Measurements from ENCODE around the gene NUAK1. TPM values are rescaled to one million over a fixed set of nuclear protein-coding genes. Genes with fewer than 3 reads are reported as not detected.

The NUAK1 gene
- polyA plus RNA-seq, 3 donors, result 9.6 to 10.9 (median 10.1) TPM

GRCh38 chr12:106119301-106119700, 19.5 kb downstream of the NUAK1 start:
- no peak for DNase-seq (ENCODE audit: extremely low read depth in 1 of 11, low read depth in 9 of 11, low spot score in 4 of 11)

DNA sequence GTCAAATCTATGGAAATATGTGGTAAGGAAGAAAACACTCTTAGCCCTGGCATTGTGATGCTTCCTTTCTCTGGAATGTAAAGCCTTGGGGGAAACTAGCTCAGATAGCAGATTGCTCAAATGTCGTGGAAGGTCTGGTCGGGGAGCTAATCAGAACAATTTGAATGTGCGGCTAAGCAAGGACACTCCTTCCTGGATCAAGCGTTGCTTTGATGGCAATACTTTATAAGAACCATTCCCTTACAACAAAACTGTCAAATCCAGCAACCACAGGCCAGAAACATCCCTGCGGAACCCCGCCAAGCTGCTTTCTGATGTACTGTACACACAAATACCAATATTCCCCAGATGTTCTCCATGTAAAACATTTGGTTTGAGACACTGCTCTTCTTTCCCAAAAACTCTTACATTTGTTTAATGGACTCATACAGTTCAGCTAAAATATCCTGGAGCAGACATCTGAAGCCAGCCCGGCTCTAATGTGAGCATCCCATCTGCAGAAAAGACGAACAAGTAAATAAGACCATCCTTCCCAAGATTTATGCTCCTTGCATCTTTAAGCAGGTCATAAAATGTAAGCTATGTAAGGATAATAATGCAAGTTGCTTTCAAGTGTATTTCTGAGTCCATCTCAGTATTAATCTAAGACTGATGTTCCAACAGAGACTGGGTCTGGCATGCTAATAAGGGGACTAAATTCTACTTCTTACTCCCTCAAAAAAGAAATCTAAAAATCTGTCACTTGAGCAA, 20.2 kb downstream of the NUAK1 start:
- no peak for DNase-seq (ENCODE audit: extremely low read depth in 1 of 11, low read depth in 9 of 11, low spot score in 4 of 11)

DNA sequence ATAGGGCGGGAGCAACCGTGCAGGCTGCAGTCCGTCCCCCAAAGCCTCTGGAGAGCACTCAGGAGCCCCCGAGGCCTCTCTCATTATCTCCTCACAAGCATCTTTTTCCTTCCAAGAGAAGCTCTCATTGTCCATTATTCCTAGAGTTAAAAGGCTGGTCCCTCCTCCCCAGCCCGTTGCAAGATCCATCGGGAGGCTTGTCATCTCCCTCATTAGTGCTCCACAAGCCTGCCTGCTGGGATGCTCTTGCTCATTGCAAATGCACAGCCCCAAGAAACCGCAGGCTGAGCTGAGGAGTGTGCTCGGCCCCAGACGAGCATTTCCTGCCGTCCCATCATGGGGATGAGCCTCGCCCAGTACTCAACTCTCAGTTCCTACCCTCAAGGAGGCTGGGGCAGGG, 23.3 kb downstream of the NUAK1 start:
- DNase-seq (ENCODE audit: extremely low read depth in 1 of 11, low read depth in 9 of 11, low spot score in 4 of 11), result no peak

- DNase-seq (ENCODE audit: extremely low read depth in 1 of 11, low read depth in 9 of 11, low spot score in 4 of 11), result no peak
Measured at GRCh38 chr12:106114447-106115068, 24.2 kb downstream of the NUAK1 start.

- DNase-seq (ENCODE audit: extremely low read depth in 1 of 11, low read depth in 9 of 11, low spot score in 4 of 11), result no peak
Measured at GRCh38 chr12:106113824-106114446, 24.8 kb downstream of the NUAK1 start.

DNA sequence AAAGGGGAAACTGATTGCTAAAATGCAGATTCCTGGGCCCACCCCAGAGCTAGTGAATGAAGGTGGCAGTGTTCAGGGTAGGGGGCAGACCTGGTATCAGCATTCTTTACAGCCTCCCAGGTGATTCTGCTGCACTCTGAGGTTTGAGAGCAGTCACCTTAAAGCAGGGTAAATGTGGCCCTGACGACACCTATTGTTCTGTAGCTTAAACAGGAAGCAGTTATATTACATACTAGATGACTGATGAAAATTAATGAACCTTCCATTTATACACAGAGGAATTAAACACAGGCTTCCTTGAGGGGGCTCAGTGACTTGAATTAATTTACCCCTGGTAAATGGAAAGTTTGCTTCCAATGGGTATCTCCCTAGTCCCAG, 25.3 kb downstream of the NUAK1 start:
- DNase-seq (ENCODE audit: extremely low read depth in 1 of 11, low read depth in 9 of 11, low spot score in 4 of 11), result no peak

DNA sequence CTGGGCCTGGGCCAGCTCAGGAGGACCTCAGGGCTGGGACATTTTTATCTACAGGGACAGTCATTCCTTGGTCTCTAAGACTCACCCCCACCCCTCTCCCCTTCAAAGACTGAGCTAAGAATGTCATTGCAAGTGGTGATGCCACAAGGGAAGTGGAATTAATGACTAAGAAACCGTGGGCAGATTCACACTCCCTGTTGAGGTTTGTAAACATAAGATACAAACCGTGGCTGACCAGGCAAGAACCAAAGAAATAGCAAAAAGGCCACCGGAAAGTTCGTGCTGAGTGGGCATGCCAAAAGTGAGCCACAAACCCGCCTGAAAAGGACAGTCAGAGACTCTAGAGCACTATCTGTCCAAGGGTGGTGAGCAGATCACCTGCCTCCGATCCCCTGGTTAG, 25.7 kb downstream of the NUAK1 start:
- no peak for DNase-seq (ENCODE audit: extremely low read depth in 1 of 11, low read depth in 9 of 11, low spot score in 4 of 11)

DNA sequence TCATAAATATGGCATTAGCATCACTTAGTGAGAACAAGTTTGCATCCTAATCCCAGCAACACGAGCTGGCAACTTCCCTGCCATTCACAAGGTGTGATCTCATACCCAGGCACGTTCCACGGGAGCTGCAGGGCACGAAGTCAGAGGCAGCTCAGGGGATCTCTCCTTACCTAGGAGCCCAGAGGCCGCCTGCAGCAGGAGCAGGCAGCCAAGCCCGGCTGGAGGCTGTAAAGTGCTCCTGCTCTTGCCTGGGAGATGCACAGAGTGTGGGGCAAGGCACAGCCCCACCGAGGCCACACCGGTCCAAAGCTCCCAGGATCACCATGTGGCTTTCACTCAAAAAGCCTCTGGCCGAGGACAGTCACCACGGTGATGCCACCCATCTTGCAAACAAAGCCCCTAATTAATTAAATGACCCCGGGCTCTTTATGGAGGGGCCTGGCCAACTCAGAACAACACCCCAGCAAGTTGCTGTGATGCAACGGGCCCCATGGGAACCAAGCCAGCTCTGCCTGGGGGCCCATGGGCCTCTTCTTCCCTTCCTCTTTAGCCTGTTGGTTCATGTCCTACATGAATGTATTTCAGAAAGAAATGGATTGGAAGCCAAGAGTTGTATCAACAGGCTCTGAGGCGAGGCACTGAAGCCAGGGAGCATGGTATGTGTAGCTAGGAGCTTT, 26.5 kb downstream of the NUAK1 start:
- no peak for DNase-seq (ENCODE audit: extremely low read depth in 1 of 11, low read depth in 9 of 11, low spot score in 4 of 11)

- no peak for DNase-seq (ENCODE audit: extremely low read depth in 1 of 11, low read depth in 9 of 11, low spot score in 4 of 11)
Measured at GRCh38 chr12:106110626-106111300, 28.0 kb downstream of the NUAK1 start.

DNA sequence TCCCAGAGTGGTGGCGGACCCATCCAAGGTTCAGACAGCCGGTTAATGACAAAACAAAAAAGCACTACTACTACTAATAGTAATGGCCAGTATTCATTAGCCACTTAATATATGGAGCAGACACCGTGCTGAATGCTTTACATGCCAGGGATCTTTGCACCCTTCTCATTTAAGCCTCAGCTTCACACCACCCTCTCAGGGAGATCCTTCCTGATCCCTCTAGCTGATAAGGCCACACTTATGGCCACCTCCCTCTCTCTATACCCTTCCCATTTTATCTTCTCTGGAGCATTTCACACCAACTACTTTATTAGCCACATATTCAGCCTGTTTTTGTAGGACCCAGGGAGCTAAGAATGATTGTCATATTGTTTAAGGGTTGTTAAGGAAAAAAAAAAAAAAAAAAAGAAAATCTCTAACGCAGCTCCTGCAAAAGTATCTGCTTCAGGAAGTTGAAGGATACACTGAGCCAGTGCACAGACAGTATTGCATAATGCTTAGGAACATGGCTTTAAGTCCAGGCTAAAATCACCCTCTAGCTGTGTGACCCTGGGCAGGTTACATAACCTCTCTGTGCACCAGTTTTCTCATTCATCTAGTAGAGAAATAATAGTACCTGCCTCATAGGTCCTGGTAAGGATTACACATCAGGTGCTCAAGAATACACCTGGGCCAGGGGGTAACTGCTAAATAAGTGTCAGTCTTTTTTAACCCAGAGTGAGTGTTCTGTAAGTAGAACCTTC, 29.4 kb downstream of the NUAK1 start:
- DNase-seq (ENCODE audit: extremely low read depth in 1 of 11, low read depth in 9 of 11, low spot score in 4 of 11), result no peak

GRCh38 chr12:106108185-106108835, 30.4 kb downstream of the NUAK1 start:
- no peak for DNase-seq (ENCODE audit: extremely low read depth in 1 of 11, low read depth in 9 of 11, low spot score in 4 of 11)

DNA sequence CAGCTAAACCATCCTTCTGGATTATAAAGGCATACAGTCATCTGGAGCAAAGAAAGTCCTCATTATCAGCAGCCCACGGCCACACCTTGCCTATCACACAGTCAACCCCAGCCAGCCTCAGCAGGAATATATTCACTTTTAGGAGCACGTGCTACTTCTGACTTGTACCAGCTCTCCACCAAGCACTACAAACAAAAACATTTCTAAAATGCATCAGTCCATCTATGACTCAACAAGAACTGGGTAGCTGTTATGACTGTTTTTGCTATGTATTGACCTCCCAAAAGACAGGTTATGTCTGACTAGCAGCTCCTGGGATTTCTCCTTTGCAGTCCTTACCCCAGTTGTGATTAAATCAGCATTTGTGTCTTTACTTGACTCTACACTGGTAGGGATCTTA, 31.2 kb downstream of the NUAK1 start:
- DNase-seq (ENCODE audit: extremely low read depth in 1 of 11, low read depth in 9 of 11, low spot score in 4 of 11), result no peak

DNA sequence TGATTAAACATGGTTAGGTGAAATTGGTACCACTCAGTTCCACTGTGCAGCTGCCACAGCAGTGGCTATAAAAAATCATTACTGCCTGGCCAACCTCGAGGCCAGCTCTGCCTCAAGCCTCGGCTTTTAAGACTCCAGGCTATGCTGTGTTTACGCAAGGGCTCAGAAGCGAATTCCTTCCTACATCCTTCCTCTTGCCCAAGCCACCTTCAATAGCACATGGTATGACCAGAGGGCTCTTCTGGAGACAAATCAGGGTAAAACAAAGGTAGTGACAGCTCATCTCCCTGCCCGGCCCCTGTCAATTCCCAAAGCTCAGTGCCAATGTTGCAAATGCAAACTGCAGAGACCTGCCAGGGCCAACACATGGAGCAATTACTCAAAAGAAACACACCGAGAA, 31.9 kb downstream of the NUAK1 start:
- DNase-seq (ENCODE audit: extremely low read depth in 1 of 11, low read depth in 9 of 11, low spot score in 4 of 11), result no peak

DNA sequence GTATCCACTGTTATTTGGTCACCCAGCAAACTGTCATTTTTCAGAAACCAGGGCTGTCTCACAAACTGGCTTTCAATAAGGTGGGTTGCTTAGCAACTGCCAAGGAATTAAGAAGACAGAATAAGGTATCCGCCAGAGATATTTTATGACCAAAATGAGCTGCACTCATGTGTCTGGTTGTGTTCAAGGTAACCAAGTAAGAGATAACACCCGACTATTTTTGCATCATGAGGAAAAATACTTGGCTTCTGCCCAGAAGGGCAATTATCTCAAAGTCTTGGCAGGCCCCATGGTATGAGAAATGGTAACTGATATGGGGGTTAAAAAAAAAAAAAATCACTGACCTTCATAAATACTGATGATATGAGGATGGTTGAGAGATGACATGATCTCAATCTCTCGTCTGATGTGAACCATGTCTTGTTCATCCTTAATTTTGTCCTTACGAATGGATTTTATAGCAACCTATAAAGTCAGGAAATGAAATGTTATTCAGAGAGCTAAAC, 32.6 kb downstream of the NUAK1 start:
- DNase-seq (ENCODE audit: extremely low read depth in 1 of 11, low read depth in 9 of 11, low spot score in 4 of 11), result no peak

DNA sequence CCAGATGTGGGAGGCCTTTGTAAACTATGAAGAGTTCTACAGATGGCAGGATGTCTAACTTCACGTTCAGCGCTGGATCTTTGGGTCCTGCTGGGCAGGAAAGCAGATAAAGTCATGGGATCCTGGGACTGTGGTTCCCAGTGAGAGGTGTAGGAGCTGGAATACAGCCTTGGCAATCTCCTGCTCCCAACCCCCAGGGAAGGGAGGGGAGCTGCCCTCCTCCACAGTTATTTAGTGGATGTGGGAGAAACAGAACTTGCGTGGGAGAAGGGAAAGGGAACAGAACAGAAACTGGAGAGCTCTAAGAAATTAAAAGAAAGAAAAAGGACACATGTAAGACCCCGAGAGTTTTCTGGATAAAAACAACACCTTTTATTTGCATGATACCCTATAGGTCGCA, 37.0 kb downstream of the NUAK1 start:
- no peak for DNase-seq (ENCODE audit: extremely low read depth in 1 of 11, low read depth in 9 of 11, low spot score in 4 of 11)

DNA sequence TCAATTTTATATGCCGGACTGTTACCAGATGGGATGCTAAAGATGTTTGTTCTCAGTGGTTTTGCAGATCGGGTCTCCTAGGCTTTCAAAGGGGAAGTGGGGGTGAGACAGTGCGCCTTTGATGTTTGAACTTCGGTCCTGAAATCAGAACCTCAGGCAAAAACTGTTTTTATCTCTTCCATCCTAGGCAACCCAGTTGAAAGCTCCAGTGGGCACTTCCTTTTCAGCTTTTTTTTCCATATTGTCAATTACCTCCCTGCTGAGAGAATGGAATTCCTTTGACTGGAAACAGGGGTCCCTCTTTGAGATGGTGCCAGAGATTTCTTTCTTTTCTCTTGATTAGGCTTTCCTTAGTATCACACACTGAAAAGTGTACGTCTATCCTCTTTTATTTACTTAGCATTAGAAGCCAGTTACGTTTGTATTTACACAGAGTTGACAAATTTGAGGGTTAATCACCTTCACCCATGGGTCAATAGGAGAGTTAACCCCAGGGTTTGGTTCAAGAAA, 40.0 kb downstream of the NUAK1 start:
- no peak for DNase-seq (ENCODE audit: extremely low read depth in 1 of 11, low read depth in 9 of 11, low spot score in 4 of 11)

DNA sequence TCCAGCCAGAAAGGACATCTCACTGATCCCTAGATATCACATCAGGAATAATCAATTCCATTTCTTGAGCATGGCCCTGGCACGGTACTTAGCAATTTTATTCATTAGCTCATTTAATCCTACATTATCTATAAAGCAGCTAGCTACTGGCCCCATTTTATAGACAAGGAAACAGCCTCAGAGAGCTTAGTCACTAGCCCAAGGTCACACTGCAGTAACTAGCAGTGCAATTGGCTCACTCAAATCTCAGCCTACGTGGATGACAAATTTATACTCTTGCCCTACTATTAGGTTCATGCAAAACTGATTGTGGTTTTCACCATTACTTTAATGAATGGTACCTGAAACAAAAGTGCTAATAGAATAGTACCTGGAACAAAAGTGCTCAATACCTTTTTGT, 41.7 kb downstream of the NUAK1 start:
- no peak for DNase-seq (ENCODE audit: extremely low read depth in 1 of 11, low read depth in 9 of 11, low spot score in 4 of 11)

GRCh38 chr12:106096376-106096775, 42.4 kb downstream of the NUAK1 start:
- DNase-seq (ENCODE audit: extremely low read depth in 1 of 11, low read depth in 9 of 11, low spot score in 4 of 11), result peak in 3 of 11 donors; percentile 50 to 68 (median 65)

All from renal cortex interstitium (tissue), 11 donors.